H9 (cell line): ENCODE results near the gene ZNF653. TPM values are rescaled to one million over a fixed set of nuclear protein-coding genes. Genes with fewer than 3 reads are reported as not detected.

Experiments
- DNase-seq: peaks from one replicate; pipeline ENCODE4 v3.0.0-alpha.2; 2017
- H2AFZ ChIP-seq: one replicate; pipeline ENCODE4 v1.6.1; 2013; ENCODE audit warnings: mild to moderate bottlenecking, low read length, control low read depth, moderate library complexity
- H2AK5ac ChIP-seq: 2 replicates; pipeline ENCODE4 v1.6.1; 2013; ENCODE audit warnings: low read length, control low read depth, mixed read lengths; ENCODE audit not compliant: insufficient read length
- H2BK120ac ChIP-seq: one replicate; pipeline ENCODE4 v1.6.1; 2013; ENCODE audit warnings: low read depth, mild to moderate bottlenecking, low read length, control low read depth, inconsistent platforms; ENCODE audit not compliant: poor library complexity, severe bottlenecking
- H2BK12ac ChIP-seq: 2 replicates; pipeline ENCODE4 v1.6.1; 2013; ENCODE audit warnings: low read length, control low read depth, mixed read lengths, low read depth; ENCODE audit not compliant: insufficient read length
- H2BK15ac ChIP-seq: 2 replicates; pipeline ENCODE4 v1.6.1; 2013; ENCODE audit warnings: low read depth, low read length, control low read depth
- H2BK20ac ChIP-seq: one replicate; pipeline ENCODE4 v1.6.1; 2013; ENCODE audit warnings: low read depth, mild to moderate bottlenecking, low read length, control low read depth, inconsistent platforms; ENCODE audit not compliant: poor library complexity, severe bottlenecking
- H2BK5ac ChIP-seq: 2 replicates; pipeline ENCODE4 v1.6.1; 2013; ENCODE audit warnings: low read length, control low read depth, mixed read lengths; ENCODE audit not compliant: insufficient read length
- H3K14ac ChIP-seq: 2 replicates; pipeline ENCODE4 v1.6.1; 2013; ENCODE audit warnings: low read length, control low read depth; ENCODE audit not compliant: insufficient read depth
- H3K18ac ChIP-seq: 2 replicates; pipeline ENCODE4 v1.6.1; 2013; ENCODE audit warnings: low read depth, mild to moderate bottlenecking, mixed read lengths, low read length, control low read depth; ENCODE audit not compliant: insufficient read length
- H3K23ac ChIP-seq: 2 replicates; pipeline ENCODE4 v1.6.1; 2013; ENCODE audit warnings: low read length, control low read depth, mixed read lengths, low read depth; ENCODE audit not compliant: insufficient read length
- H3K23me2 ChIP-seq: 2 replicates; pipeline ENCODE4 v1.6.1; 2013; ENCODE audit warnings: low read depth, mild to moderate bottlenecking, mixed read lengths, low read length, control low read depth; ENCODE audit not compliant: insufficient read length, poor library complexity, severe bottlenecking
- H3K27ac ChIP-seq: 2 replicates; pipeline ENCODE4 v1.5.1; 2013; ENCODE audit warnings: low read length, control low read depth, mixed read lengths, low read depth; ENCODE audit not compliant: insufficient read length
- H3K27me3 ChIP-seq: 2 replicates; pipeline ENCODE4 v1.6.1; 2013; ENCODE audit warnings: low read length, control low read depth, inconsistent platforms; ENCODE audit not compliant: insufficient read depth
- H3K4ac ChIP-seq: 2 replicates; pipeline ENCODE4 v1.6.1; 2013; ENCODE audit warnings: low read depth, mild to moderate bottlenecking, control low read depth, inconsistent platforms, low read length, moderate library complexity
- H3K4me1 ChIP-seq: 2 replicates; pipeline ENCODE4 v1.6.1; 2013; ENCODE audit warnings: low read length, control low read depth, inconsistent platforms; ENCODE audit not compliant: insufficient read depth
- H3K4me2 ChIP-seq: 2 replicates; pipeline ENCODE4 v1.6.1; 2013; ENCODE audit warnings: low read length, control low read depth, mixed read lengths; ENCODE audit not compliant: insufficient read length, insufficient read depth
- H3K56ac ChIP-seq: 2 replicates; pipeline ENCODE4 v1.6.1; 2013; ENCODE audit warnings: low read depth, mild to moderate bottlenecking, mixed read lengths, low read length, control low read depth; ENCODE audit not compliant: insufficient read length
- H3K79me1 ChIP-seq: 2 replicates; pipeline ENCODE4 v1.6.1; 2013; ENCODE audit warnings: low read depth, mild to moderate bottlenecking, moderate library complexity, low read length, control low read depth, inconsistent platforms; ENCODE audit not compliant: insufficient read depth, poor library complexity, severe bottlenecking
- H3K79me2 ChIP-seq: 2 replicates; pipeline ENCODE4 v1.6.1; 2013; ENCODE audit warnings: low read length, control low read depth, inconsistent platforms; ENCODE audit not compliant: insufficient read depth
- H3K9ac ChIP-seq: 2 replicates; pipeline ENCODE4 v1.6.1; 2013; ENCODE audit warnings: low read length, control low read depth, mixed read lengths; ENCODE audit not compliant: insufficient read length; ENCODE audit errors: extremely low read depth
- H3K9me3 ChIP-seq: one replicate; pipeline ENCODE4 v1.6.1; 2013; ENCODE audit warnings: low read depth, low read length, inconsistent platforms; ENCODE audit not compliant: control insufficient read depth
- H3T11ph ChIP-seq: one replicate; pipeline ENCODE4 v1.6.1; 2013; ENCODE audit warnings: mild to moderate bottlenecking, low read length, control low read depth, inconsistent platforms
- H4K20me1 ChIP-seq: one replicate; pipeline ENCODE4 v1.6.1; 2013; ENCODE audit not compliant: control insufficient read depth, insufficient read length, insufficient read depth
- H4K5ac ChIP-seq: 2 replicates; pipeline ENCODE4 v1.6.1; 2013; ENCODE audit warnings: low read depth, mild to moderate bottlenecking, mixed read lengths, low read length, control low read depth; ENCODE audit not compliant: insufficient read length
- H4K8ac ChIP-seq: replicated peaks from 2 replicates; pipeline ENCODE4 v1.6.1; 2013; ENCODE audit warnings: low read length, control low read depth, mixed read lengths, low read depth; ENCODE audit not compliant: insufficient read length
- H4K91ac ChIP-seq: 2 replicates; pipeline ENCODE4 v1.6.1; 2013; ENCODE audit warnings: low read depth, mild to moderate bottlenecking, moderate library complexity, mixed read lengths, low read length, control low read depth; ENCODE audit not compliant: insufficient read length
- H3K27ac Mint-ChIP-seq, 3 experiments: 2 replicates in 2 of 3; 3 replicates in 1 of 3; pipeline ENCODE4 v1.8.0; 2020 to 2021; ENCODE audit warnings: mixed read lengths in 3 of 3, mild to moderate bottlenecking in 1 of 3, moderate library complexity in 1 of 3
- H3K27me3 Mint-ChIP-seq: 2 replicates; pipeline ENCODE4 v1.8.0; 2021; ENCODE audit warnings: low read depth, mild to moderate bottlenecking, moderate library complexity, mixed read lengths
- H3K36me3 Mint-ChIP-seq, 3 experiments: 2 replicates in 2 of 3; 3 replicates in 1 of 3; pipeline ENCODE4 v1.8.0; 2020 to 2021; ENCODE audit warnings: low read depth in 3 of 3, mixed read lengths in 3 of 3; ENCODE audit not compliant: insufficient read depth in 1 of 3
- H3K4me1 Mint-ChIP-seq, 2 experiments: 2 replicates each; pipeline ENCODE4 v1.8.0; 2020; ENCODE audit warnings: mixed read lengths in 2 of 2
- H3K4me3 Mint-ChIP-seq, 2 experiments: 2 replicates in 1 of 2; 3 replicates in 1 of 2; pipeline ENCODE4 v1.8.0; 2020 to 2021; ENCODE audit warnings: mild to moderate bottlenecking in 2 of 2, mixed read lengths in 2 of 2, moderate library complexity in 1 of 2
- H3K9me3 Mint-ChIP-seq, 2 experiments: 2 replicates in 1 of 2; 3 replicates in 1 of 2; pipeline ENCODE4 v1.8.0; 2020; ENCODE audit warnings: mild to moderate bottlenecking in 2 of 2, mixed read lengths in 2 of 2, moderate library complexity in 1 of 2
- WGBS: extraction: QIAGEN DNeasy Blood & Tissue Kit; methylation state at CpG from one replicate; pipeline ENCODE4 v1.1.7; 2013; ENCODE audit warnings: missing lambda C conversion rate, low lambda C conversion rate, mixed read lengths; ENCODE audit not compliant: insufficient read length; ENCODE audit errors: extremely low coverage; 5-methylcytosine and 5-hydroxymethylcytosine counted together
- total RNA-seq: library from RNA; stranded (reverse); gene quantifications from 2 replicates; pipeline ENCODE4 v1.2.1, GENCODE V29; 2021
- TF ChIP-seq, protein P1 (sequence below): fragments of 200-600 bp; sonication (generic); conservative IDR thresholded peaks from 3 replicates; pipeline ENCODE4 v1.8.0; 2021; ENCODE audit warnings: antibody characterized with exemption, mild to moderate bottlenecking

ZNF653 gene
- total RNA-seq, 1 experiment from 2014 or later, result 11.6 TPM

DNA sequence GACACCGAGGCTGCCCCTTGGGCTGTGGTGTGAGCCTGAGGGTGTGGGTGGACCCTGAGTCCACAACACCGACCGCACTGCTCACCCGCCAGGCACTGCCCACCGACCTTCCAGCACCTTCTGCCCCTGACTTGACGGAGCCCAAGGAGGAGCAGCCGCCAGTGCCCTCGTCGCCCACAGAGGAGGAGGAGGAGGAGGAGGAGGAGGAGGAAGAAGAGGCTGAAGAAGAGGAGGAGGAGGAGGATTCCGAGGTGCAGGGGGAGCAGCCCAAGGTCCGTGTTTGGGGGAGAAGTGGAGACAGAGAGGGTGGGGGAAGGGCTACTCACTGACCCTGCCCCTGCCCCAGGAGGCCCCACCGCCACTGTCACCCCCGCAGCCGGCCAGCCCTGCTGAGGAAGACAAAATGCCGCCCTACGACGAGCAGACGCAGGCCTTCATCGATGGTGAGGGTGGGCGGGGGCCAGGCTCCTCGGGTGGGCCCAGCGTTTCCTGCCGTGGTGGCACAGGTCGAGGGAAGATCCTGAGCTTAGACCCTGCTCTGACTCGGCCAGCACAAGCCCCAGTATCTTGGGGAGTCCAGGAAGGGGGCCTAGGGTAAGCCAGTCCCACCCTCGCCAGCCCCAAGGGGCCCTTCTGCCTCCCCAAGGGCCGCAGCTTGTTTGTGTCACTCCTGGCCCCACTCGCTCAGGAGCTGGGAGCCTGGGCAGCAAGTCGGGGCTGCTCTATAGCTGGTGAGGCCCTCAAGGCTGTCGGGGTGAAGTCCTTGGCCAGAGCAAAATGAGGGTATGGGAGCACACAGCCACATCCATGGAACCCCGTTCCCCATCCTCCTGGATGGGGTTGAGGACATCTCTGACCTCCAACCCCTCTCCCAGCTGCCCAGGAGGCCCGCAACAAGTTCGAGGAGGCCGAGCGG is 58.0 kb downstream of the ZNF653 start:
- Histone ChIP-seq H3K23ac (no peak overlapping the region), H3K14ac (no peak overlapping the region), H4K20me1 (no peaks in the 10 kb centered on the region), H2BK120ac (no peak overlapping the region), H3K79me2 (no peaks in the 10 kb centered on the region), H2AFZ (no peak overlapping the region), H4K5ac (no peak overlapping the region), H3K4ac (no peak overlapping the region), H4K8ac (no peak overlapping the region), H3K56ac (no peak overlapping the region), H3K23me2 (no peaks in the 10 kb centered on the region), H2BK15ac (no peak overlapping the region), H3K9me3 (no peaks in the 10 kb centered on the region), H3K4me1 (no peaks in the 10 kb centered on the region), H3K4me2 (no peak overlapping the region), H3K27ac (no peak overlapping the region), H3K9ac (no peak overlapping the region), H3K27me3 (no peaks in the 10 kb centered on the region), H4K91ac (no peak overlapping the region), H2BK12ac (no peak overlapping the region), H3K79me1 (no peaks in the 10 kb centered on the region), H3T11ph (no peak overlapping the region), H2AK5ac (no peak overlapping the region), H3K18ac (no peak overlapping the region), H2BK5ac (no peak overlapping the region), H2BK20ac (no peak overlapping the region)
- DNase-seq, result no peak
- no peaks in the 10 kb centered on the region; a peak in 1 of 5 replicates for H3K9me3 Mint-ChIP-seq
- peaks cover 9 to 18% of the 10 kb centered on the region in 2 experiments for H3K4me1 Mint-ChIP-seq
- no peaks in the 10 kb centered on the region for H3K27me3 Mint-ChIP-seq
- no peak overlapping the region for H3K4me3 Mint-ChIP-seq
- H3K36me3 Mint-ChIP-seq, result peaks cover 9 to 54% (median 52%) of the 10 kb centered on the region in 3 experiments; a peak in 6 of 7 replicates
- TF ChIP-seq, protein P1, sequence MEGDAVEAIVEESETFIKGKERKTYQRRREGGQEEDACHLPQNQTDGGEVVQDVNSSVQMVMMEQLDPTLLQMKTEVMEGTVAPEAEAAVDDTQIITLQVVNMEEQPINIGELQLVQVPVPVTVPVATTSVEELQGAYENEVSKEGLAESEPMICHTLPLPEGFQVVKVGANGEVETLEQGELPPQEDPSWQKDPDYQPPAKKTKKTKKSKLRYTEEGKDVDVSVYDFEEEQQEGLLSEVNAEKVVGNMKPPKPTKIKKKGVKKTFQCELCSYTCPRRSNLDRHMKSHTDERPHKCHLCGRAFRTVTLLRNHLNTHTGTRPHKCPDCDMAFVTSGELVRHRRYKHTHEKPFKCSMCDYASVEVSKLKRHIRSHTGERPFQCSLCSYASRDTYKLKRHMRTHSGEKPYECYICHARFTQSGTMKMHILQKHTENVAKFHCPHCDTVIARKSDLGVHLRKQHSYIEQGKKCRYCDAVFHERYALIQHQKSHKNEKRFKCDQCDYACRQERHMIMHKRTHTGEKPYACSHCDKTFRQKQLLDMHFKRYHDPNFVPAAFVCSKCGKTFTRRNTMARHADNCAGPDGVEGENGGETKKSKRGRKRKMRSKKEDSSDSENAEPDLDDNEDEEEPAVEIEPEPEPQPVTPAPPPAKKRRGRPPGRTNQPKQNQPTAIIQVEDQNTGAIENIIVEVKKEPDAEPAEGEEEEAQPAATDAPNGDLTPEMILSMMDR, result no peak
- WGBS, result no CpG with 5 or more reads among the region's 35 CpGs
- H3K27ac Mint-ChIP-seq, result no peak overlapping the region
